HS-5 (cell line): Measurements from ENCODE around the gene SLC25A48.
"Not testable (repeated sequence)": the region's sequence is repeated elsewhere in the genome, so short reads cannot be mapped to it uniquely, and the experiment has no call there.

Experiments
- DNase-seq: peaks from one replicate; pipeline ENCODE4 v3.0.0-alpha.2; 2012; ENCODE audit warnings: low read depth

SLC25A48 gene

GRCh38 chr5:135857630-135858311 lies 23.3 kb downstream of the SLC25A48 start:
- DNase-seq = no peak

- DNase-seq = not testable (repeated sequence)
These were observed 24.7 kb downstream of the SLC25A48 start for GRCh38 chr5:135859186-135859585.

- no peak for DNase-seq
These were observed 25.2 kb downstream of the SLC25A48 start for GRCh38 chr5:135859641-135860040.

GRCh38 chr5:135861641-135862040 lies 27.2 kb downstream of the SLC25A48 start:
- no peak for DNase-seq

GRCh38 chr5:135862086-135862485 lies 27.6 kb downstream of the SLC25A48 start:
- DNase-seq = no peak

- DNase-seq = no peak
These were observed 28.3 kb downstream of the SLC25A48 start for GRCh38 chr5:135862744-135863143.

DNA sequence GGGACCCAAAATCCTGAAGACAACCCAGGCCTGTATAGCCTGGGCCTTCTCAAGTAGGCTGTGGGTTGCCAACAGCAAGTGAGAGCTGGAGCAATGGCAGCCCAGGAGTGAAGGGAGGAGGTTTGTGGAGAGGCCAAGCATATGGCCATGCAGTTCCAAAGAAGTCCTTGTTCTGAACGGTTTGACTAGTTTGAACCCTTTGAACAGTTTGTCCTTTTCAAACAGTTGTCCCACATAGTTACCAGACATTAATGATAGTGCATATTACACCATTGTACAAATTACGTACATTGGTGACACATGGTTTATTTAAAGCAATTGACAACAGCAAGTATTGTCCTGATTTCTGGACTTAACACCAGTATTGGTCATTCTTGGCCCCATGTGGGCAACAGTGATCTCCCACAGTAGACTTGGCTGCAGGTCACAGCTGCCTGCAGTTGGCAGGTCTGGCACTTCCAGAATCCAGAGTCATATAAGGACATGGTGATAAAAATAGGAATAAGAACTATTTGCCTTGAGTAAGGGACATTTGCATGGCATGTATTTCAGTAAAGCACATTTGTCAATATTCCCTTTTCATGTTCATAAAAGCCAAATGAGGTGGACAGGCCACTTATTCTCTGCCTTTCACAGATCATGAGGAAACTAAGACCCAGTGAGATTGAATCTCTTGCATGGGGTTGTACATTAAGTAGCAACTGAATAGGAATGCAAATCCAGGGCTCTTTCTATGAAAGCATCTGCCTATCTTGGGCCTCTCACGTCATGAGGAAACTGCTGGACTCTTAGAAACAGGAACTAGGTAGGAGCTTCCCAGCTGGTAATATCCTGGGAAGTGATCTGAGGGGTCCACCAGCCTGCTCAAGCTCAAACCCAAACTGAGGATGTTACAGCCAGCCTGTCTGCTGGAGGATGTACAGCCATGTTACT lies 30.3 kb downstream of the SLC25A48 start:
- no peak for DNase-seq

DNA sequence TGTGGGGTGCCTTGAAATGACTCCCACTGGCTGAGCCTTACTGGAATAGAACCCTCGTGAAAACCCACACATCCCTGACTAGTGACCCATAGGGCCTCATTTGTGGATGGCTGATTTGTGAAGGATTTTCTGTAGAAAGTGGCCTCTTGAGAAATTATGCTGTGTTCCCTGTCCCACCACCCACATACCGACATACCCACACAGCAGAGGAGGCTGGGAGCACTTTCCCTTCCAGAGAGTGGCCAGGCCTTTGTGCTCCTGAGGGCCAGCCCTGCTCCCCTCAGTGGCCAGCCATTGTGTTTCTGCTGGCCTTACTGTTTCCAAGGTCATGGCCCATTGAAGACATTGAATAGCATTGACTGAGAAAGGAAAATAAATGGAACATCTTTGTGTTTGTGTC lies 31.6 kb downstream of the SLC25A48 start:
- no peak for DNase-seq

DNA sequence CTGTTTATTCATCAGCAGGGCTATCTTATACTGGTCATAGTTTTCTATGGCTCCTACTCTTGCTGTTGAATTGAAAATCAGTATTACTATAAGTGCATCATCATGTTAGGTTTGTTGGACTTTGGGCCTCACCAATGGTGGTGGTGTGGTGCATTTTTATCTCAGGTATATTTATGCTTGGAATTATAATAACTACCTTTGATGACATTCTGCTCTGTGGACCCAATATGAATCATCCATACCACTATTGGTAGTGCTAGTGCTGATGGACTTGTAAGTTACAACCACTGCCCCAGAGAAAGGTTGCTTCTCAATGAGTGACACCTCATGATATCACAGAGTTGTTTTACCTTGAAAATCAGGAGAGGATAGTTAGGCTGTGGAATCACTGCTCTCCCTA lies 33.1 kb downstream of the SLC25A48 start:
- no peak for DNase-seq

GRCh38 chr5:135868681-135869080 lies 34.2 kb downstream of the SLC25A48 start:
- no peak for DNase-seq

DNA sequence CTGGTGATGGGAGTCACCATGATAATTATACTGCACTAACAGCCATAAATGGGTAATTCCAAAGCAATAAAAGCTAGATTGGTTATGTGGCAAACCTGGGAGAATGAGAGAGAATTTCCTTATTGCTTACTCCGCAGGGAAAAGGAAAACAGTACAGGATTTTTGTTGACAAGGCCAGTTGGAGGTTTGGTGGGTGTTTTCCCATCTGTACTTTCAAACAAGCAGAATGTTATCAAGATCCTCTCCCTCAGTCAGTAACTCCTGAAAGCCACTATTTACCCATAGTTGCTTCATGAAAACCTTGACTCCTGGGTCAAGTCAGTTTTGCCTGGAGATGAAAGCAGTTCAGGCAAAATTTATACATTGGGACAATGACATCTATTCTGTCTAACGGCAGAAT lies 34.8 kb downstream of the SLC25A48 start:
- no peak for DNase-seq

DNA sequence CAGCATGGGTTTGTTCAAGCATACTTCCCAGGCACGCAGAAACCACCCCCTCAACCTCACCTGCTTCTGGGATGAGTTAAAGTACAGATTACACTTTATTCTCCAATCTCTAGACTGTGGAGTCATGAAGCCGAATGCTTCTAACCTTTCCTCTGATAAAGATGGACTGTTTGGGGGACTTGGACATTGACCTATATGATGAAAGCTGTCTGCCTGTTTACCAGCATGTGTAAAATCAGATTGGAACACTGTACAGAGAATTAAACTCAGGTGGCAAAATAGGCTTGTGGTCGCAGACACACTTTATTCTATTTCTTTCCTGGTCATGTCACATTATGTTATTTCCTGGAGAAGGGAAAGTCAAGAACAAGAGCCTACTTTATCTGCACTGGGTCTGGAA lies 35.5 kb downstream of the SLC25A48 start:
- DNase-seq = no peak

- no peak for DNase-seq
These were observed 36.9 kb downstream of the SLC25A48 start for GRCh38 chr5:135871268-135871915.

- DNase-seq = no peak
These were observed 39.4 kb downstream of the SLC25A48 start for GRCh38 chr5:135873831-135874230.

GRCh38 chr5:135874461-135874860 lies 40.0 kb downstream of the SLC25A48 start:
- no peak for DNase-seq

GRCh38 chr5:135875567-135875966 lies 41.1 kb downstream of the SLC25A48 start:
- DNase-seq = no peak

GRCh38 chr5:135876146-135876545 lies 41.7 kb downstream of the SLC25A48 start:
- DNase-seq = no peak

- no peak for DNase-seq
These were observed 43.2 kb downstream of the SLC25A48 start for GRCh38 chr5:135877570-135878155.

DNA sequence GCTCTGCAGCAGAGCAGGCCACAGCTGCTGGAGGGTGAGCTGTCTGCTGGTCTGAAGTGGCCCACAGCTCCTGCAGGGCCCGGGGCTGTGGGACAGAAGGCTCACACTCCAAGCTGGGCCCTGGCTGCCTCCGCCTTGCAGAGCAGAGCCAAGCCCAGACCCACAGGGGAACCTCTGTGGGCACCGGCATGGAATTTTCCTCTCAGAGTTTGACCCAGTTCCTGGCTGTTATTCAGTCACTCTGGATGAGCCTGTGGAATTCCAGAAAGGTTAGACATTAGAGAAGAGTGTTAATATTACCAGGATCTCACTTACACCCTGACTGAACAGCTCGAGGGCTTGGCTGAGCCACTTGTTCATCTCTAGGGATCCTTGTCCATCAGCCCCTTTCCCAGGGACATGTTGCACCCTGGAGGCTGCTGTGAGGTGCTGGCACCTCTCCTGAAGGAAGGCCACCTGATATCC lies 43.7 kb downstream of the SLC25A48 start:
- no peak for DNase-seq

DNA sequence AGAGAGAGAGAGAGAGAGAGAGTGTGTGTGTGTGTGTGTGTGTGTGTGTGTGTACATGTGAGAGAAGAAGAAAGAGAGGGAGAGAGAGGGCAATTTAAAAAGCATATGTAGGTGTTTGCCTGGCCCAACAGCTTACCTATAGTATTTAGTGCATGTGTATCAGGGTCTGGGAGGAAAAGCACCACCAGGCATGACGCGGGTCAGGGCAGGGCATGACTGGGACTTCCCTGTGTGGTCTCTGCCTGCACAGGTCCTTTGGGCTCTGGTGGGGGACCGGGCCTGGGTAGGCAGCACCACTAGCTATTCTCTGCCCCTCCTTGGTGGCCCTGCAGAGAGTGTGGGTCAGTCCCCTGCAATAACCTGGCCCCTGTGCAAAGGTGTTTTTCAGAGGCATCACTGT lies 45.1 kb downstream of the SLC25A48 start:
- DNase-seq = no peak

DNA sequence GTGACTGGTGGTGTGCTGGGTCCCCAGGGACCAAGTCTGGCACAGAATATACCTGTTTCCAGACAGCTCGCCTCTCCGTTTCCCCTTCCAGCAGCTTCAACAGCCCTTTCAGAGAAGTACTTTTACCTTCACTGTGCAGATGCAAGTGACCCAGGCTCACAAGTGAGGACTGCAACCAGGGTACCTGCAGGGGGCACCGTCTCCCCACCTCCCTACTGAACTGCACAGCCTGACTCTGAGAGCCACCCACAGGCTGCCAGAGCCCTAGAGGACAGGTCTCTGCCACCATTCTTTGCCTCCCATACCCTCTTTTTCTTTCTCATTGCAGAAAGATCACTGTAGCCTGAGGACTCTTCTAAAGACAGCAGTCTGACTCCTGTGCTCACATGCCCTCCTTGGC lies 45.8 kb downstream of the SLC25A48 start:
- no peak for DNase-seq

DNA sequence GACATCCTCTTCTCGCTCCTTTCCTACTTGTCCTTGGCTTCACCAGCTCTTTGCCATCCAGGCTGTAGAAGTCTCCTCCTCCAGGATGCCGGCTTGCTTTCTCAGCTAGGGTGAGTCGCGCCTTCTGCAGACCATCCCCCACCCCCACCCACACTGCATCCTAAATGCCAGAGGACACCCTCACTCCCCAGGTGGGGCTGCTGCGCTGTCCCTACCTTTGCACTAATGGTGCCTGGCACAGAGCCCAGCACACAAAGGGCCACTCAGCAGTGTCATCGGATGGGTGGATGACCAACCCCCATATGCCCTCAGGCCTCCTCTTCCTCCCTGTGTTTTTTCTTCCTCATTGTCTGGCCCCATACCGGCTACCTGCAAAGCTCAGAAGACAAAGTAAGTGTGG lies 46.3 kb downstream of the SLC25A48 start:
- no peak for DNase-seq
